Effector memory CD4-positive, alpha-beta T cell (primary cell): ENCODE measurements around the gene CD3G.
A peak's percentile ranks its signal among the peaks of the same experiment; 100 is the strongest.
"Not testable (repeated sequence)": the region's sequence is repeated elsewhere in the genome, so short reads cannot be mapped to it uniquely, and the experiment has no call there.

Experiments
- DNase-seq, 3 donors: peaks; one replicate each; pipeline ENCODE4 v3.0.0-alpha.2; 2020
- H3K27ac ChIP-seq: 2 replicates; pipeline ENCODE4 v1.7.0; 2013; ENCODE audit warnings: mild to moderate bottlenecking, low read length, moderate library complexity; ENCODE audit not compliant: insufficient read depth, poor library complexity, severe bottlenecking
- H3K27me3 ChIP-seq: replicated peaks from 2 replicates; pipeline ENCODE4 v1.7.0; 2013; ENCODE audit warnings: mild to moderate bottlenecking, low read length; ENCODE audit not compliant: insufficient read depth, control insufficient read depth, poor library complexity, severe bottlenecking
- H3K36me3 ChIP-seq: 2 replicates; pipeline ENCODE4 v1.7.0; 2013; ENCODE audit warnings: mild to moderate bottlenecking, low read length, moderate library complexity; ENCODE audit not compliant: control insufficient read depth, insufficient read depth
- H3K4me1 ChIP-seq: 2 replicates; pipeline ENCODE4 v1.7.0; 2013; ENCODE audit warnings: low read length, mild to moderate bottlenecking; ENCODE audit not compliant: control insufficient read depth, insufficient read depth, poor library complexity, severe bottlenecking
- H3K4me3 ChIP-seq: 2 replicates; pipeline ENCODE4 v1.7.0; 2013; ENCODE audit warnings: low read length, low read depth, mild to moderate bottlenecking; ENCODE audit not compliant: insufficient read depth, poor library complexity, severe bottlenecking
- H3K9me3 ChIP-seq: 2 replicates; pipeline ENCODE4 v1.7.0; 2013; ENCODE audit warnings: mild to moderate bottlenecking, low read length, moderate library complexity; ENCODE audit not compliant: control insufficient read depth

CD3G gene

GRCh38 chr11:118398791-118399559 is 54.8 kb downstream of the CD3G start:
- Histone ChIP-seq H3K9me3 (no peaks in the 10 kb centered on the region), H3K27me3 (no peaks in the 10 kb centered on the region), H3K36me3 (peaks cover 21% of the 10 kb centered on the region), H3K27ac (peak overlapping the region; percentile 90), H3K4me3 (no peak overlapping the region), H3K4me1 (peaks cover 15% of the 10 kb centered on the region)
- DNase-seq, result peak; percentile 32 to 52 (median 50)

- Histone ChIP-seq H3K36me3 (peaks cover 13% of the 10 kb centered on the region), H3K4me3 (peak within 1 kb of the TSS; percentile 87), H3K27ac (peak within 1 kb of the TSS; percentile 90), H3K4me1 (peaks cover 15% of the 10 kb centered on the region), H3K27me3 (no peaks in the 10 kb centered on the region), H3K9me3 (no peaks in the 10 kb centered on the region)
- peak; percentile 81 to 89 (median 84) for DNase-seq
Measured at GRCh38 chr11:118401151-118401879, 57.2 kb downstream of the CD3G start, which contains the start of gene ATP5MG. Gene ATP5MG (plus strand): TSS chr11:118401606. CDS start chr11:118401666, 60 bp downstream.

- Histone ChIP-seq H3K4me1 (peaks cover 15% of the 10 kb centered on the region), H3K36me3 (peaks cover 10% of the 10 kb centered on the region), H3K27me3 (no peaks in the 10 kb centered on the region), H3K9me3 (no peaks in the 10 kb centered on the region), H3K4me3 (peak overlapping the region; percentile 87), H3K27ac (peak overlapping the region; percentile 90)
- DNase-seq, result no peak
Measured at GRCh38 chr11:118401880-118402590, 57.9 kb downstream of the CD3G start.

GRCh38 chr11:118402594-118402993 is 58.5 kb downstream of the CD3G start:
- peaks cover 15% of the 10 kb centered on the region for H3K4me1 ChIP-seq
- H3K27me3 ChIP-seq, H3K9me3 ChIP-seq, DNase-seq: not testable (repeated sequence)
- peak overlapping the region; percentile 90 for H3K27ac ChIP-seq
- peaks cover 14% of the 10 kb centered on the region for H3K36me3 ChIP-seq
- peak overlapping the region; percentile 87 for H3K4me3 ChIP-seq
